Stimulated activated CD8-positive, alpha-beta memory T cell treated with anti-CD3 and anti-CD28 coated beads, Interleukin-7, amount 100 ng/mL, for 48 hours (primary cell): ENCODE results near the gene METTL16.
A peak's percentile ranks its signal among the peaks of the same experiment; 100 is the strongest.

Source experiments
- DNase-seq, 2 donors: peaks; one replicate each; pipeline ENCODE4 v3.0.0-alpha.2; 2020; ENCODE audit warnings: low read depth in 1 of 2; ENCODE audit errors: extremely low read depth in 1 of 2

The METTL16 gene

DNA sequence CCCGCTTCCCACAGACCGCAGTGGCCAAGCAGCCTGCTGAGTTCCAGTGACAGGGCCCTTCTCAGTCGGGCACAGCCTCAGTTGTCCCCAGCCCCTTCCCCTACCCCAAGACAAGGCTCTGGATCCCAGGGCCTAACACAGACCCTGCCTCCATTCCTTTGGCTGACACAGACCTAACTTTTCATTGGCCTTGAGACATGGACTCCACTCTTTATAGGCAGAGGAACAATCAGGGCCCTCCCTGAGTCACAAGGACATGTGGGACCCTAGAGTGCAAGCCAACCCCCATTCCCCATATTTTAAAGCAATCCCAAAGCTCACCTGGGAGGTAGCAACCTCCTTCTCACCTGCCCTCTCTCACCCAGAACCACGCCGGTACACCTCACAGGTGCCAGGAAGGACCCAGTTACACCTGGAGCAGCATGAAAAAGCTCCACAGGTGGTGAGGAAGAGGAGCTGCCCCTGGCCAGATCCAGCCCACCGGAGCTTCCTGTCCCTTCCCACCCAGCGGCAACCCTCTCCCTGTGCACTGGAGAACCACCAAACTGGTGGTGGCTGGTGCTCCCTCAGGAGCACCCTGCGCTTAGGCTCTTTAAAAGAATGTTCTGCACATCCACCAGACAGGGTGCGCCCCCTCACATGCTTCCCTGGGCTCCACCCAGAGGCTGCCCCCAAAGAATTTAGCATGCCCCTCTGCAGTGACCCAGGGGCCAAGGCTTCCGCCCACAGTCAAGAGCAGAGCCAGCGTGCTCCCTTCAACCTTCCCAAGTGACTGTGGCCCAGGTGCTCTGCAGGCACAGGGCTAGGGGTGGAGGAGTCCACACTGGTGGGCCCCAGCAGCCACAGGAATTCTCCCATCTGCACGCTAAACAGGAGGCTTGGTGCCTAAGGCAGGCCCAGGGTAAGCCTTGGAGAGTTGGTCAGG, 114.2 kb downstream of the METTL16 start:
- DNase-seq: no peak

DNA sequence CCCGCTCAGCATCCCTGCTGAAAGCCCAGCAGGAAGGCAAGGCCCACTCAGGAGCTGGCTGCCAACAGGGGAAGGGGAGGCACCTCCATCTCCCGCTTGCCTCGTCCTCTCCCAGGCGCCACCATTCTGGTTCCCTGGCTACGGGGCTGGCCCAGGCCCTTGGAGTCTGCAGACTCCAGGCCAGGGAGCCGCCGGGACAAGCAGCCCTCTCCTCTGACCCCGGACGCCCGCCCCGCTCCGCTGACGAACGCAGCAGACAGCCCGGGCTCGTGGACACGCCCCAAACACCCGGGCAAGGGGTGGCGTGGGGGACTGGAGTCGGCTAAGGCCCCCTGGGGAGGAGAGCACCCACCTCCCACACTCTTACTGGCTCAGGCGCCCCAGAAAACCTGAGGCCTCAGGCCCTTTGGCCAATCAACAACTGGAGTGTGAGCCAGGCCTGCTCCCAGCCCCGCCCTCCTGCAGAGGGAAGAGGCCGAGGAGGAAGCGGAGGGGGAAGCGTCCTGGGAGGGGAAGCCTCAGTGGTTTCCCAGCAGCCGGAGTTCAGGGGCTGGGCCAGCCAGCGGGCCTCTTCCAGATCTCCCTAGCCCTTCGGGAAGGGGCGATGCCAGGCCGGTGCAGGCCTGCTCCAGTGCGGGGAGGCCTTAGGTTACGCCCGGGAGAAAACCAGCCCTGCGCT, 115.0 kb downstream of the METTL16 start:
- DNase-seq: peak; percentile 31 to 51

DNA sequence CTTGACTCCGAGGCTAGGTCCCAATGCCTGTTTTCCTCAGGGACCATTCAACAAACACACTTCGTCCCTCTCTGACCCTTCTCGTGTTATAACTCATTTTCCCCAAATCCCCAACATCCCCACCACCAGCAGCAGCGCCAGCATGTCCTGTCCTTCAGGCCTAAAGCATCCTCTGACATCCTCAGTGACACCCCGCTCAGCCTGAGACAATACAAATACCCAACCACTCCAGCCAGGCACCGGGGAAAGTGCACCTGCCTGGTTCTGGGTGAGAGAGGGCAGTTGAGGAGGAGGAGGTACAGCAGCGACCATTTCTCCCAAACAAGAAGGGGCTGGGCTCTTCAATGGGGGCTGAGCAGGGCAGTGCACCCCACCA, 115.5 kb downstream of the METTL16 start:
- no peak for DNase-seq

DNA sequence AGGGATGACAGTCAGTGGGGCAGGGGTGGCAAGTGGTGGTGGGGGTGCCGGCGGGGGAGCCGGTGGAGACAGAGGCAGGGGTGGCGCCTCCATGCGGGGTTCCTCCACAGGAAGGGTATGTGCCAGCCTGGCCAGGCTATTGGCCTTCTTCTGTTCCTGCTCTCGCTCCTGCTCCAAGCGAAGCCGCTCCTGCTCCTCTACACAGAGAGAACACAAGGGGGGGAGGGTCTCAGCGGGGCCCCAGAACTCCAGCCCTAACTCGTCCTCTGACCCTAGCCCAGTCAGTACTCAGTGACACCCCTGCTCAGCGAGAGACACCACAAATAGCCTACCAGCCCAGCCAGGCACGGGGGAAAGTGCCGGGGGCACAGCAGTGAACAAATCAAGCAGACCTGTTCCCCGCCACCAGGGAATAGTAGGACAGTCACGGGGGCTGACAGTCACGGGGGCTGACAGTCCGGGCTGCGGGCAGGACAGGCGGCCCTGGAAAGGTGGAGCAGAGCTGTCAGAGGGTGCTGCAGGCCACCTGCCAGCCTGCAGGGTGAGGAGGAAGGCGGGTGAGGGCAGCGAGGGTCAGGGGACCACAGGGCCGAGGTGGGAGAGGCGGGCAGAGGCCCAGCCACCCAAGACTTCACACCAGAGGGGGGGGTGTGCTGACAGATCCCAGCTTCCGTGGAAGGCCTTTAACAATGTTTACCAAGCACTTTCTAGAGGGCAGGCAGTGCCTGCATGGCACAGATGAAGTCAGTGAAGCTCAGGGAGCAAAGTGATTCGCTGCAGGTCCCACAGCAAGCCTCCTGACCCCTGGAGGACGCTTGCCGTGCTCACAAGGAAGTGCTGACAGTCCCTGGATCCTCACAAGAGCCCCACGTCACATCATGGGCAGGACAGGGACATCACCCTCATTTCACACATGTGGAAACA, 116.2 kb downstream of the METTL16 start:
- DNase-seq: no peak

DNA sequence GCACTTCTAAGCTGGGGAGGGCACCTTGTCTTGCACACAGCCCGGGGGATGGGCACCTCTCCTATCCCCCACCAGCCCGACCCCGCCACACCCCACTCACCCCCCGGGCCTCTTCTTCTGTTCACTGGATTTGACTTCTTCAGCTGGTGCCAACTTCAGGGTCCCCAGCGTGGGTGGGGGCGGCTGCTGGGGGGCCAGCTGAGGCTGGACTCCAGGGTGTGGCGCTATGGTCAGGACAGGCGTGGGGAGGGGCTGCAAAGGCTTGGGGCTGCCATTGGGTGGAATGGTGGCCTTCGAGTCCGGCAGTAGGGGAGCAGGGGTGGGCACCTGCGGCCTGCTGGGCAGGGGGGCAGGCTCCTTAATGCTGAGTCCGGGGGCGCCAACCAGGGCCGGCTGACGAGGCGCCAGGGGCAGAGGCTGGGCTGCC, 116.9 kb downstream of the METTL16 start:
- DNase-seq: no peak

DNA sequence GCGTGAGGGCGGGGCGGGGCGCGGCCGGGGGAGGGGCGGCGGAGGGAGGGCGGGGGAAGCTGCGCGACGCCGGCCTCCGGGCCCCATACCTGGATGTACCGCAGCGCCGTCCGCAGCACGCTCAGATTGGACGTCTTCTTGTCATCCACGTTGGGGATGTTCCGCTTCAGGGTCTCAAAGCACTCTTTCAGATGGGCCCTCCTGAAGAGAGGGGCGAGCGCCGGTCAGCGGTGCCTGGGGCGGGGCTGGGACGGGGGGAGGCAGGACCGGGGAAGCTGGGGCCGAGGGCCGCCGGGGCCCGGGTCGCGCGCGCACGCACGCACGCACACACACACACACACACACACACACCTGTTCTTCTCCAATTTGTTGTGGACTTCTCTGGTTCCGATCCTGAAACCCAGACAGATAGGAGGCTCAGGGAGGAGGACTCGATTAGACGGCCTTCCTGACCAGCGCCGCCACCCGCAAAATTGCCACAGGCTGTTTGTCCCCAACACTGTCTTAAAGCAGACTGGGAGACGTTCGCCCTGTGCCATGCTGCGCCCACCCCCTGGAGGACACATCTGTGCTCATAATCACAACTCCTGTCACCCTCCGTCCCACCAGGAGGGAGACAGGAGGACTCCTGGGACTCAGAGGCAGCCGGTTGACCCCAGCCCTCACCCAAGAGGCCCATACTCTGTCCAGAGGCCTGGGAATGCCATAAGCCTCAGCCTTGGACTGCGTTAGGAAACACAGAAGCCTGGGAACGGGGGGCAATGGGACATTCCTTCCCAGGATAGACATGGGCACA, 117.5 kb downstream of the METTL16 start:
- DNase-seq: peak in 1 of 2 donors; percentile 79

DNA sequence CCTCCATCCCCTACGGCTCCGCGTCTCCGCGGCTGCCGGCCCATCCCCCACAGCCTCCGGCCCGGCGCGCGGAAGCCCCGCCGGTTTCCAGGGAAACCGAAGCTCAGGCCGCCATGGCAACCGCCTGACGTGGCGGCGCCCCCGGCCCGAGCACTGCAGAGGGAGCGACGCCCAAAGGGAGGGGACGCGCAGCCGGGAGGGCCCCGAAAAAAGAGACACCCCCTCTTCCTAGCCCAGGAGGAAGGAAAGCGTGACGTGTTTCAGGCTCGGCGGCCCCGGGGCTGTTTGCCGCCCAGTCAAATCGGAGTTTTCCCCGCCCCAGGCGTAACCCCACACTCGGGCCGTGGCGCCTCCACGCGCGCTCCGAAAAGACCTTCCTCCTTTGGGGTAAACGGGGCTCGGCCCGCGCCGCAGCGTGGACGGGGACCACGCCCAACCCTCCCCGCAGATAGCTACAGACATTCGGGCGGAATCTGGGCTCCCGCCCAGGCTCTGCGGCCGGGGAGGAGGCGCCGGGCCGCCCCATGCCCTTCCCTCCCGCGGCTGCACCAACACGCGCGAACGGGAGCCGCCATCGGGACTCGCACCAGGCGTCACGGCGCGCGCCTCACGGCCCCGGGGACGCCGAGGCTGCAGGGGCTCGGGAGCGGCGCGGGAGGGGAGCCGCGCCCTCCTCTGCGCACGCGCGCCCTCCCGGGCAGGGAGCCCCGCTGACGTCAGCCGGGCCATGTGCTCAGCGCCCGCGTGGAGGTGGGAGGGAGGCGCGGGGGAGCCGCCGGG, 118.3 kb downstream of the METTL16 start:
- peak; percentile 81 for DNase-seq

DNA sequence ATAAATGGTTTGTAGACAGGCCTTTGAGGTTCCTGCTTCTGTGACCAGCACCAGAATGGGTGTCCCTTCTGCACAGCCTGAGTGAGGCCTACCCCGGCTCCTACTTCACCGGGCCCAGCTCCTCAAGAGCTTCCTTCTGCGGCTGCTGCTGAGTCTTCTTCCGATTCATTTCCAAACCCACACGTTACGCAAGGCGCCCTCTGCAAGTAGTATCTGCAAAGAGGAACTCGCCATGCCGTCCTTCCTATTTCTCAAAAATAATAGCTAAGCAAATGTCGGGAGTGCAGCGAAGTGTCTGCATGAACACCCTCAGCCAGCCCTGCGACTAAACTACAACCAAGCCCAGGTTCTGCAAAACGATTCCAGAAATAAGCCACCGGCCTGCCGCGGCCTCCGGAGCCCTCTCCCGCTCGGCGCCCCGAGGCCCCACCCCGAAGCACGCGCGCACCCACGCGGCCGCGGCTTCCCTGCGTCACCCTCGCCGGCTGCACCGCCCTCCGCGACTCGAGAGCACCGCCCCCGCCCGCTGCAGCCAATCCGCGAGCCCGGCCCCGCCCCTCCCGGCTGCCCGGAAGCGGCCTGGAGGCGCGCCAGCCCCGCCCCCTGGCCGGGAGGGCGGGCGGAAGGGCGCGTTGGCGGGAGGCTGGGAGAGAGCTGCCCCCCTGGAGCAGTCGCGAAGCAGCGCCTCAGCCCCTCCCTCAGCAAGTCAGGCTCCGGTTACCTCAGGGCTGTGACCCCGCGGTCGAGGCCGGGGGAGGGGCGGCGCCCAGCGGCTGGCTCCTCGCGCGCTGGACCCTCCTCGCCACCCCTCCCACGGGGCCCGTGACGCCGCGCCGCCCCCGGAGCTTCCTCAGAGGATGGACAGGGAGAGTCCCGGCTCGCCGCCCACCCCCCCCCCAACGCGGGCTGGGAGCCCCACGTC, 119.2 kb downstream of the METTL16 start:
- DNase-seq: peak; percentile 94 to 98

DNA sequence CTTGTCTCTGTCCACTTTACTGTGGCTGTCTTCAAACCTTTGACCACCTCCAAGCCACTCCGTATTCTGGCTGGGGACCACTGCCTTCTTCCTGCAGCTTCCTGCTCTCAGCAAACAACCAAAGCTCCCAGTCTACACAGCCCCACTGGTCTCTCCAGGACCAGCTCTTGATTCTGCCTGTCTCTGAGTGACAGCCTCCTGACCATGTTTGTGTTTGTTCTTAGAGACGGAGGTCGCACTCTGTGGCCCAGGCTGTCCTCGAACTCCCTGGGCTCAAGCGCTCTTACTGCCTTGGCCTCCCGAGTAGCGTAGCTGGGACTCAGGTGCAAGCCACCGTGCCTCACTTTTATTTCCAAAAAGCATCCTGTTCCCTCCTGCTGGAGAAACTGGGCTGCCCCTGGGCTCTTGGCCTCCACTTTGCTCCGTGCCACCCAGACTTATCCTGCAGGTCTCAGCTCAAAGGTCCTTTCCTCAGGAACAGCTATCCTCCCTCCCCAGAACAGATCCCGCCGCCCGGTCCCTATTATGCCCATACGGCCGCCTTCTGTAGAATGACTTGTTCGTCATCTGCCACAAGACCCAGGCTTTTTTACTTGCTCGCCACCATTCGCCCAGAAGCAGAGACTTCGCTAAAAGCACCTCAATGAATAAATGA, 120.0 kb downstream of the METTL16 start:
- DNase-seq: no peak

DNA sequence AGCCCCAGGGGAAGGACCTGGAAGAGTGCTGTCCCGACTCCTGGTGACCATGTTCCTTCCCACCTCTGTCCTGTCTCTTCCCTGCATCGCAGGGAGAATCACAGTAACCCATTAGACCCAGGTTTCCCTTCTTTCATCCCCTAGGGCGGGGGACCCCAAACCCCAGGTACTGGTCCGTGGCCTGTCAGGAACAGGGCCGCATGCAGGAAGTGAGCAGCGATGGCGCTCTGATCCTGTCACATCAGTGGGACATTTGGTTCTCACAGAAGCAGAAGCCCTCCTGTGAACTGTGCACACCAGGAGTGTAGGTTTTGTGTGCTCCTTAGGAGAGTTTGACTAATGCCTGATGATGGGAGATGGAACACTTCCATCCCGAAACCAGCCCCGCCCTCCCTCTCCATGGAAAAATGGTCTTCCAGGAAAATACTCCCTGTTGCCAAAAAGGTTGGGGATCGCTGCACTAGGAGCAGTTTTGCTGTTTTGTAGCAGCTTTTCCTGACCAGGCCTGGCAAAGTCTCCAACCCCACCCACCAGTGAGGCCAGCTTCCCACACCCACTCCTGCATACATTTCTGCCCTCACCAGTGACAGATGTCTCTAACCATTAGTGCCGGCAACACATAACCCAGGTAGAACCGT, 121.4 kb downstream of the METTL16 start:
- DNase-seq: no peak

DNA sequence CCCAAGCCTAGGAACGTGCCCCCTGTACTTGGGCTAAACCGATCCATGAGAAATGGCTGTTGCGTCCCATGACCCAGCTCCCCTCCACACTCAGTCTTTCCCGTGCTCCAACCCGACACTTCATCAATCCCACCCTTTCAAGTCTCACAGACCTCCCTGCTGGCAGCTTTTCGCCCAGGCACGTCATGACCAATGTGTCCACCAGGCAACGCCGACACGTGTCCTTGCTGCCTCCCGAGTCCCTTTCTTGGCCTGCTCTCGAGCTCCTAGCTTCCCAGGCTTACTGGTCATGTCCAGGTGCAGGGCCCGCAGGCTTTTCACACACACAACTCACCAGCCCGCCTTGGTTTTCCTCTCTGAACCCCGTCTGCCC, 123.0 kb downstream of the METTL16 start:
- DNase-seq: no peak

DNA sequence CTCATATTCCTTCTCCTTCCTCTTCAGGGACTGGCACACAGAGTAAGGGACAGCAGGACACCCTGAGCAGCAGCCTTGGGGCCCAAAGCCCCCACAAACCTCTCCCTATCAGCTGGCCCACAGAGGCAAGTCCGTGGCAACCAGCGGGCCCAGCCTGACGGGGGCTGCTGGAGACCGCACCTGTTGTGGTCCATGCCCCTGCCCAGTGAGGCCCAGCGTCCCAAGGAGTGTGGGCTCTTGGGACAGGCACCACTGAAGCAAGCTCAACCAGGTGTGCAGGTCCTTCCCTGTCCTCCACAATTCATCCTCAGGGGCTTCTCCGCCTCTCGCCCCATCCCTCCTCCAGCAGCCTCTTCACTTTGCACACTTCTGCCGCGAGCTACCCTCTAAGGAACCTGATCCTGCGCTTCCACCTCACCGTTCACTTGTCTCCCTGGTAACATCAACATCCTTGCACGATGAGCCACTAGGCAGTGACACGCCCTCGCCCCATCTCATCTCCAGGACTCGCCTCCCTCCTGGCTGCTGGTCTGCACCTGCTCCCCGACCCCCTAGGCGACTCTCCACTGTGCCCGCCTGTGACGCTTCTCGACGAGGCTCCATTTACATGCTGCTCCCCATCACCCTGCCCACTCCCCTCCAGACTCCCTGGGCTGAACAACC, 123.5 kb downstream of the METTL16 start:
- DNase-seq: no peak

DNA sequence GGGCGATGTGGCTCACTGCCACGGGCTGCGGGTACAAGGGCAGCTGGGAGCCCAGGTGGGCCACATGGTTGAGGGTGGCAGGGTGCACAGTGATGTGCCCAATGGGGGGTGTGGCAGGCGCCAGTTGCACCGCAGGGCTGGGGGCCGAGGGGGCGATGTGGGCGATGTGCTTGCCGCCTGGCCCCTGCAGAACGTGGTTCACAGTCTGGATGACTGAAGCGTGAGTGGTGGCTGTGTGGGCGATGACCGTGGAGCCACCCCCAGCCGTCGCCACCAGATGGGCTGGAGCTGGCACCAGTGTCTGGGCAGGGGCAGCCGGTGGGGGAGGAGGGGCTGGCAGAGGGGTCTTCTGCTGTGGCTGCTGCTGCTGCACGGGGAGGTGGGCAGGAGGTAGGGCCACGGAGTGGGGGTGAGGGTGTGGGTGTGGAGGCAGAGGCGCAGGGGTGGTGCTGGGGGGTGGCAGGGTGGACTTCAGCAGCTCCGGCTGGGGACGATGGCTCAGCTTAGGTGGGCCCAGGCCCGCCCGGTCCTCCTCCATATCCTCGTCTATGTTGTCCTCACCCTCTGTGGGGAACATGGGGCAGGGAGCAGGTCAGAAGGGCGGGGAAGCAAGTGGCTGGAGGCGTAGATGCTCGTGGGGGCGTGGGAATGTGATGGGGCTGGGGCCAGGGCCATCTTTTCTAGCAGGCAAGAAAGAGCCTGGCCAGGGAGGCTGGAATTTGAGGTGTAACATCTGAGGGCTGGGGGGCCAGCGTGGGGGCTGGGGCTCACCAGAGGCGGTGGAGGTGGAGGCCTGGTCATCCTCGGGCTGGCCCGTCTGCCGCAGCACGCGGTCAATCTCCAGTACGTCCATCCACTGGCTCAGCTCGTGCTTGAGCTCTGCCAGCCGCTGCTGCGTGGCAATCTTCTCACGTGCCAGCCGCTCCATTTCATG, 124.3 kb downstream of the METTL16 start:
- no peak for DNase-seq

DNA sequence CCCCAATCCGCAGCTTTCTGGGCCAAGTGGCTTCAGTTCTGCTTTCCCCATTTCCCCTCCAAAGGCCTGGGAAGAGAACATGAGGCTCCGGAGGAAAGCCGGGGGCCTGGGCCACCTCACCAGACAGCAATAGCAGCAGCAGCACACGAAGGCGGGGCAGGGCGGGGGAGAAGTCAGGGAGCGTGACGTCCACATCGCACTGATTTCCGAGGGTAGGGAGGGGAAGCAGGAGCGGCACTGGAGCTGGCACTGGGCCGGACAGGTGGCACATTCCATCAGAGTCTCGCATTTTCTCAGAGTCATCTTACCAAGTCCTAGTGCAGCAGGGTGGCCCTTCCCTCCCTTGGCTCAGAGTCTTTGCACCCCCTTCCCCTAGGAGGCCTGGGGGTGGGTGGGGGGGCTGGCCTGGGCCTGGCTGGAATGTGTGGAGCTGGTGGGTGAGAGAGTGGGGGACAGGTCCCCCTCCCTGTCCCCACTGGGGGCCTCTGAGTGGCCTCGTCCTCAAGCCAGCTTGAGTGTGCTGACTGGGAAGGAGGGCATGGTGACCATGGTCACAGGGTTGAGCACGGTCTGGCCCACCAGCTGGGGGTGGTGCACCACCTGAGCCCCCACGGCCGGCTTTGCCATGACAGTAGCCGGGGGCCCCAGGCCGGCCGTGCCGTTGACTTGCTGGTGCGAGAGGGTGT, 125.1 kb downstream of the METTL16 start:
- DNase-seq: no peak
